HG03457 (cell line): ENCODE data around the gene HMGXB4.

ENCODE experiments used
- ATAC-seq: cut with Tn5 transposase; IDR thresholded peaks from one replicate; pipeline ENCODE4 v1.9.1; 2021; ENCODE audit warnings: moderate number of reproducible peaks; ENCODE audit not compliant: unreplicated experiment

Gene HMGXB4

GRCh38 chr22:35257002-35257320 is 332 bp upstream of the HMGXB4 start:
- ATAC-seq: peak; percentile 21

GRCh38 chr22:35258191-35258988 is 1.1 kb downstream of the HMGXB4 start:
- ATAC-seq: no peak

- no peak for ATAC-seq
These were observed 7.7 kb downstream of the HMGXB4 start for GRCh38 chr22:35264986-35265385.

GRCh38 chr22:35266277-35266676 is 9.0 kb downstream of the HMGXB4 start:
- ATAC-seq: no peak

- no peak for ATAC-seq
These were observed 12.3 kb downstream of the HMGXB4 start for GRCh38 chr22:35269630-35270029.

GRCh38 chr22:35274154-35274871 is 17.0 kb downstream of the HMGXB4 start:
- ATAC-seq: no peak

- no peak for ATAC-seq
These were observed 18.3 kb downstream of the HMGXB4 start for GRCh38 chr22:35275580-35275979.

- no peak for ATAC-seq
These were observed 18.7 kb downstream of the HMGXB4 start for GRCh38 chr22:35276019-35276418.

- ATAC-seq: no peak
These were observed 30.8 kb downstream of the HMGXB4 start for GRCh38 chr22:35288116-35288515.

GRCh38 chr22:35292786-35293185 is 35.5 kb downstream of the HMGXB4 start:
- ATAC-seq: no peak

GRCh38 chr22:35296051-35296450 is 38.8 kb downstream of the HMGXB4 start:
- ATAC-seq: no peak

- no peak for ATAC-seq
These were observed 42.0 kb downstream of the HMGXB4 start for GRCh38 chr22:35299217-35299672.

GRCh38 chr22:35299673-35300499 is 42.6 kb downstream of the HMGXB4 start, which contains the start of gene TOM1:
TOM1 (plus strand) TSS chr22:35299894; CDS start chr22:35299929, 35 bp downstream.
- ATAC-seq: peak; percentile 89

- no peak for ATAC-seq
These were observed 44.1 kb downstream of the HMGXB4 start for GRCh38 chr22:35301372-35301874.

- no peak for ATAC-seq
These were observed 45.8 kb downstream of the HMGXB4 start for GRCh38 chr22:35303029-35303624.

GRCh38 chr22:35305525-35306070 is 48.3 kb downstream of the HMGXB4 start:
- ATAC-seq: no peak

- no peak for ATAC-seq
These were observed 49.2 kb downstream of the HMGXB4 start for GRCh38 chr22:35306350-35306967.

GRCh38 chr22:35307372-35307771 is 50.1 kb downstream of the HMGXB4 start:
- ATAC-seq: no peak

GRCh38 chr22:35307892-35308291 is 50.6 kb downstream of the HMGXB4 start:
- no peak for ATAC-seq

- ATAC-seq: no peak
These were observed 51.3 kb downstream of the HMGXB4 start for GRCh38 chr22:35308480-35309021.
